Psoas muscle (tissue), 8 donors: ENCODE results near the gene BAG5. TPM values are rescaled to one million over a fixed set of nuclear protein-coding genes. Genes with fewer than 3 reads are reported as not detected.

Experiments used
- ATAC-seq, 4 donors: fragments of 200-7000 bp; cut with Tn5 transposase; one replicate each; pipeline ENCODE4 v1.9.1; 2020; ENCODE audit warnings: moderate library complexity in 3 of 4, mild to moderate bottlenecking in 2 of 4
- DNase-seq, 2 donors: peaks; one replicate each; pipeline ENCODE4 v3.0.0-alpha.2; 2020
- H3K27ac ChIP-seq: fragments of 200-600 bp; one replicate; pipeline ENCODE4 v1.8.0; 2022
- H3K27me3 ChIP-seq, 3 donors: fragments of 200-600 bp in 1 of 3; one replicate each; pipeline versions ENCODE4 v1.6.1 to v1.8.0; 2013 to 2022; ENCODE audit warnings: low read length in 2 of 3, mild to moderate bottlenecking in 2 of 3, moderate library complexity in 1 of 3; ENCODE audit not compliant: insufficient read depth in 3 of 3
- H3K36me3 ChIP-seq, 2 donors: fragments of 200-600 bp in 1 of 2; one replicate each; pipeline versions ENCODE4 v1.6.1 to v1.8.0; 2013 to 2022; ENCODE audit warnings: low read depth in 1 of 2, mild to moderate bottlenecking in 1 of 2, moderate library complexity in 1 of 2; ENCODE audit not compliant: insufficient read depth in 1 of 2
- H3K4me1 ChIP-seq: fragments of 200-600 bp; one replicate; pipeline ENCODE4 v1.8.0; 2022
- H3K4me3 ChIP-seq: fragments of 200-600 bp; one replicate; pipeline ENCODE4 v1.8.0; 2022; ENCODE audit warnings: mild to moderate bottlenecking
- H3K9me3 ChIP-seq: fragments of 200-600 bp; one replicate; pipeline ENCODE4 v1.8.0; 2022
- CTCF ChIP-seq: fragments of 200-600 bp; IDR thresholded peaks from one replicate; pipeline ENCODE4 v1.8.0; 2022; ENCODE audit warnings: antibody characterized with exemption
- WGBS, 3 donors: extraction: QIAGEN DNeasy Blood & Tissue Kit; methylation state at CpG; one replicate each; pipeline versions ENCODE4 v1.1.6 to v1.1.7; 2013; 5-methylcytosine and 5-hydroxymethylcytosine counted together
- intact Hi-C, 2 donors: fragments of 100-400 bp; cut with DNase I; formaldehyde crosslinking; loops; one replicate each; pipeline versions ENCODE4 v1.11.0 to v1.14.2; 2022
- polyA plus RNA-seq, 3 donors: library from polyadenylated mRNA; stranded (reverse); fragments of 200-250 nt; gene quantifications; one replicate each; pipeline ENCODE4 v1.2.3, GENCODE V29; 2013
- total RNA-seq, 4 donors: library from RNA; stranded (reverse); fragmentation: NEBNext Ultra II Directional in 2 of 4; extraction: Animal tissue kit (Norgen Biotek cat#: 25700) in 2 of 4; gene quantifications; one replicate each; pipeline versions ENCODE4 v1.2.1 to v1.2.4, GENCODE V29; 2021 to 2023
- donor health status: healthy with polysubstance abuse.
- donor health status: DM: no; HTN: no; CAD: no; lungs with moderate emphysema.
- donor health status: Bipolar disorder and iron deficiency.
- donor health status: healthy.
- donor health status: DM: yes; HTN: yes; CAD: no.
- donor health status: DM: no; HTN: no; CAD: no.
- donor health status: DM: no; HTN: no; CAD: no.
- donor health status: DM: yes; HTN: yes; CAD: no.

Gene BAG5
- total and polyA plus RNA-seq, 7 donors: 8.7 to 29.5 (median 17.9) TPM

GRCh38 chr14:103606963-103607668, 44.7 kb upstream of the BAG5 start:
- H3K4me3 ChIP-seq: peak overlapping the region; percentile 56
- peaks cover 5% of the 10 kb centered on the region for H3K9me3 ChIP-seq
- H3K27ac ChIP-seq: peak overlapping the region; percentile 50
- peak; percentile 72 to 85 for DNase-seq
- no peaks in the 10 kb centered on the region for H3K27me3 ChIP-seq
- TF ChIP-seq CTCF: peak; percentile 28
- no peaks in the 10 kb centered on the region for H3K36me3 ChIP-seq
- peak; percentile 87 to 95 (median 90) for ATAC-seq
- intact Hi-C loops: no loop called here
- 2 to 4% (median 2%) methylated on average over 25 of the region's 25 CpGs for WGBS, 3 donors
- H3K4me1 ChIP-seq: peaks cover 20% of the 10 kb centered on the region

GRCh38 chr14:103604620-103605019, 42.2 kb upstream of the BAG5 start:
- no peaks in the 10 kb centered on the region for H3K9me3 ChIP-seq
- no peaks in the 10 kb centered on the region for H3K36me3 ChIP-seq
- no peak overlapping the region for H3K4me3 ChIP-seq
- no peak for TF ChIP-seq CTCF
- DNase-seq (no peak), ATAC-seq (no peak)
- intact Hi-C loops: no loop called here
- H3K27ac ChIP-seq: no peak overlapping the region
- peaks cover 20% of the 10 kb centered on the region for H3K4me1 ChIP-seq
- WGBS, 3 donors: 93 to 95% (median 93%) methylated on average over 5 of the region's 5 CpGs
- H3K27me3 ChIP-seq: no peaks in the 10 kb centered on the region

- TF ChIP-seq CTCF: no peak
- WGBS, 3 donors: 90 to 95% (median 92%) methylated on average over 5 of the region's 5 CpGs
- Histone ChIP-seq H3K9me3 (no peaks in the 10 kb centered on the region), H3K27ac (no peak overlapping the region), H3K4me3 (no peak overlapping the region), H3K27me3 (no peaks in the 10 kb centered on the region), H3K4me1 (peaks cover 5% of the 10 kb centered on the region), H3K36me3 (no peaks in the 10 kb centered on the region)
- intact Hi-C loops: no loop called here
- DNase-seq (no peak), ATAC-seq (no peak)
Measured at GRCh38 chr14:103600503-103600902, 38.0 kb upstream of the BAG5 start.

- Histone ChIP-seq H3K27ac (no peak overlapping the region), H3K27me3 (no peaks in the 10 kb centered on the region), H3K4me1 (peaks cover 5% of the 10 kb centered on the region), H3K36me3 (no peaks in the 10 kb centered on the region), H3K9me3 (no peaks in the 10 kb centered on the region), H3K4me3 (no peak overlapping the region)
- 77 to 86% (median 86%) methylated on average over 10 of the region's 10 CpGs for WGBS, 3 donors
- DNase-seq (peak in 1 of 2 donors; percentile 68), ATAC-seq (peak; percentile 79 to 93 (median 84))
- intact Hi-C loops: no loop called here
- no peak for TF ChIP-seq CTCF
Measured at GRCh38 chr14:103597623-103598377, 35.3 kb upstream of the BAG5 start.
